ENCODE results near the gene PEAR1.

PEAR1 gene

GRCh38 chr1:156893048-156893953 lies at the start of gene PEAR1:
PEAR1 (plus strand) TSS chr1:156893718; CDS start chr1:156903927, 10,209 bp downstream.
- no peak for DNase-seq (ENCODE audit: low read depth)
- H3K4me3 ChIP-seq (ENCODE audit: low read depth, low read length) = peak within 1 kb of the TSS; percentile 65

- DNase-seq (ENCODE audit: low read depth) = no peak
- no peak overlapping the region for H3K4me3 ChIP-seq (ENCODE audit: low read depth, low read length)
These were observed 49.4 kb upstream of the PEAR1 start for GRCh38 chr1:156844102-156844501.

GRCh38 chr1:156844638-156845037 lies 48.9 kb upstream of the PEAR1 start:
- no peak for DNase-seq (ENCODE audit: low read depth)
- no peak overlapping the region for H3K4me3 ChIP-seq (ENCODE audit: low read depth, low read length)

- no peak overlapping the region for H3K4me3 ChIP-seq (ENCODE audit: low read depth, low read length)
- DNase-seq (ENCODE audit: low read depth) = no peak
These were observed 48.2 kb upstream of the PEAR1 start for GRCh38 chr1:156845055-156845952.

GRCh38 chr1:156845953-156846545 lies 47.5 kb upstream of the PEAR1 start:
- no peak for DNase-seq (ENCODE audit: low read depth)
- H3K4me3 ChIP-seq (ENCODE audit: low read depth, low read length) = no peak overlapping the region

- DNase-seq (ENCODE audit: low read depth) = no peak
- H3K4me3 ChIP-seq (ENCODE audit: low read depth, low read length) = no peak overlapping the region
These were observed 46.9 kb upstream of the PEAR1 start for GRCh38 chr1:156846643-156847042.

- no peak for DNase-seq (ENCODE audit: low read depth)
These were observed 45.7 kb upstream of the PEAR1 start for GRCh38 chr1:156847591-156848460.

GRCh38 chr1:156848461-156849150 lies 44.9 kb upstream of the PEAR1 start:
- no peak for DNase-seq (ENCODE audit: low read depth)
- H3K4me3 ChIP-seq (ENCODE audit: low read depth, low read length) = no peak overlapping the region

More at GRCh38 chr1:156847591-156848460, 45.7 kb upstream of the PEAR1 start:
- H3K4me3 ChIP-seq (ENCODE audit: low read depth, low read length) = no peak overlapping the region

GRCh38 chr1:156849151-156849496 lies 44.4 kb upstream of the PEAR1 start:
- no peak overlapping the region for H3K4me3 ChIP-seq (ENCODE audit: low read depth, low read length)
- DNase-seq (ENCODE audit: low read depth) = no peak

- no peak overlapping the region for H3K4me3 ChIP-seq (ENCODE audit: low read depth, low read length)
- DNase-seq (ENCODE audit: low read depth) = no peak
These were observed 41.6 kb upstream of the PEAR1 start for GRCh38 chr1:156851779-156852417.

GRCh38 chr1:156852418-156852874 lies 41.1 kb upstream of the PEAR1 start:
- peak; percentile 32 for DNase-seq (ENCODE audit: low read depth)
- H3K4me3 ChIP-seq (ENCODE audit: low read depth, low read length) = no peak overlapping the region

GRCh38 chr1:156853761-156854160 lies 39.8 kb upstream of the PEAR1 start:
- no peak for DNase-seq (ENCODE audit: low read depth)
- no peak overlapping the region for H3K4me3 ChIP-seq (ENCODE audit: low read depth, low read length)

- no peak for DNase-seq (ENCODE audit: low read depth)
- H3K4me3 ChIP-seq (ENCODE audit: low read depth, low read length) = no peak overlapping the region
These were observed 38.9 kb upstream of the PEAR1 start for GRCh38 chr1:156854634-156855033.

GRCh38 chr1:156856282-156856785 lies 37.2 kb upstream of the PEAR1 start:
- DNase-seq (ENCODE audit: low read depth) = no peak
- H3K4me3 ChIP-seq (ENCODE audit: low read depth, low read length) = no peak overlapping the region

GRCh38 chr1:156857532-156857931 lies 36.0 kb upstream of the PEAR1 start:
- no peak for DNase-seq (ENCODE audit: low read depth)
- no peak overlapping the region for H3K4me3 ChIP-seq (ENCODE audit: low read depth, low read length)

- no peak overlapping the region for H3K4me3 ChIP-seq (ENCODE audit: low read depth, low read length)
- DNase-seq (ENCODE audit: low read depth) = no peak
These were observed 35.0 kb upstream of the PEAR1 start for GRCh38 chr1:156858555-156858956.

- H3K4me3 ChIP-seq (ENCODE audit: low read depth, low read length) = peak within 1 kb of the TSS; percentile 40
- DNase-seq (ENCODE audit: low read depth) = no peak
These were observed 34.5 kb upstream of the PEAR1 start, which contains the start of gene INSRR for GRCh38 chr1:156858959-156859522. INSRR (minus strand) TSS chr1:156859117; CDS start chr1:156858621, 496 bp downstream.
